ENCODE data around the gene HNRNPA1L2. TPM values are rescaled to one million over a fixed set of nuclear protein-coding genes. Genes with fewer than 3 reads are reported as not detected.
"Not testable (repeated sequence)": the region's sequence is repeated elsewhere in the genome, so short reads cannot be mapped to it uniquely, and the experiment has no call there.

Gene HNRNPA1L2
- 1 to 10 TPM; 3.2 to 6.4 (median 3.7) TPM for polyA plus RNA-seq

- WGBS, 3 donors: 97 to 100% (median 97%) methylated on average over 7 of the region's 7 CpGs
These were observed at the start of gene HNRNPA1L2 for GRCh38 chr13:52642131-52642530. Gene HNRNPA1L2, plus strand, starts transcription at chr13:52642431. Its CDS starts 62 bp downstream, at chr13:52642493.

GRCh38 chr13:52593175-52593574 is 49.1 kb upstream of the HNRNPA1L2 start:
- 83 to 90% (median 84%) methylated on average over 2 to 3 of the region's 3 CpGs for WGBS, 3 donors
- not testable (repeated sequence) for H3K27ac ChIP-seq (ENCODE audit: low read depth, low read length)

More at GRCh38 chr13:52642131-52642530, at the start of gene HNRNPA1L2:
- H3K27ac ChIP-seq (ENCODE audit: low read depth, low read length): no peak within 1 kb of the TSS

GRCh38 chr13:52593812-52594211 is 48.4 kb upstream of the HNRNPA1L2 start:
- WGBS, 3 donors: 57 to 74% (median 73%) methylated on average over 3 of the region's 3 CpGs
- H3K27ac ChIP-seq (ENCODE audit: low read depth, low read length): not testable (repeated sequence)

GRCh38 chr13:52594295-52594694 is 47.9 kb upstream of the HNRNPA1L2 start:
- 56 to 84% (median 72%) methylated on average over 6 to 7 of the region's 7 CpGs for WGBS, 3 donors
- H3K27ac ChIP-seq (ENCODE audit: low read depth, low read length): not testable (repeated sequence)

GRCh38 chr13:52597676-52598075 is 44.6 kb upstream of the HNRNPA1L2 start:
- 93 to 95% (median 94%) methylated on average over 4 of the region's 4 CpGs for WGBS, 3 donors
- H3K27ac ChIP-seq (ENCODE audit: low read depth, low read length): no peak overlapping the region

GRCh38 chr13:52599037-52599847 is 43.0 kb upstream of the HNRNPA1L2 start:
- H3K27ac ChIP-seq (ENCODE audit: low read depth, low read length): no peak overlapping the region
- WGBS, 3 donors: 14 to 16% (median 15%) methylated on average over 13 of the region's 13 CpGs

GRCh38 chr13:52599848-52600603 is 42.2 kb upstream of the HNRNPA1L2 start:
- H3K27ac ChIP-seq (ENCODE audit: low read depth, low read length): no peak overlapping the region
- WGBS, 3 donors: 2 to 8% (median 5%) methylated on average over 40 to 72 of the region's 73 CpGs

GRCh38 chr13:52600666-52601065 is 41.6 kb upstream of the HNRNPA1L2 start:
- H3K27ac ChIP-seq (ENCODE audit: low read depth, low read length): no peak overlapping the region
- 68 to 72% (median 71%) methylated on average over 3 of the region's 3 CpGs for WGBS, 3 donors

- not testable (repeated sequence) for H3K27ac ChIP-seq (ENCODE audit: low read depth, low read length)
- WGBS, 3 donors: 65 to 89% (median 84%) methylated on average over 2 of the region's 4 CpGs
These were observed 38.9 kb upstream of the HNRNPA1L2 start for GRCh38 chr13:52603316-52603715.

GRCh38 chr13:52606126-52606525 is 36.1 kb upstream of the HNRNPA1L2 start:
- 73 to 77% (median 75%) methylated on average over 6 of the region's 6 CpGs for WGBS, 3 donors
- not testable (repeated sequence) for H3K27ac ChIP-seq (ENCODE audit: low read depth, low read length)

GRCh38 chr13:52606795-52607194 is 35.4 kb upstream of the HNRNPA1L2 start:
- whole genome bisulfite sequencing, 3 donors: 42 to 61% (median 53%) methylated on average over 1 of the region's 1 CpG
- H3K27ac ChIP-seq (ENCODE audit: low read depth, low read length): not testable (repeated sequence)

GRCh38 chr13:52608184-52608583 is 34.0 kb upstream of the HNRNPA1L2 start:
- 29 to 37% (median 32%) methylated on average over 8 of the region's 8 CpGs for WGBS, 3 donors

GRCh38 chr13:52609013-52609606 is 33.1 kb upstream of the HNRNPA1L2 start:
- H3K27ac ChIP-seq (ENCODE audit: low read depth, low read length): not testable (repeated sequence)
- WGBS, 3 donors: 52 to 71% (median 70%) methylated on average over 10 of the region's 10 CpGs

More at GRCh38 chr13:52608184-52608583, 34.0 kb upstream of the HNRNPA1L2 start:
- H3K27ac ChIP-seq (ENCODE audit: low read depth, low read length): not testable (repeated sequence)

- WGBS, 3 donors: 90 to 94% (median 92%) methylated on average over 5 of the region's 5 CpGs
These were observed 32.1 kb upstream of the HNRNPA1L2 start for GRCh38 chr13:52610158-52610557.

GRCh38 chr13:52615134-52615801 is 27.0 kb upstream of the HNRNPA1L2 start:
- 87 to 95% (median 95%) methylated on average over 4 of the region's 4 CpGs for WGBS, 3 donors
- no peak overlapping the region for H3K27ac ChIP-seq (ENCODE audit: low read depth, low read length)

More at GRCh38 chr13:52610158-52610557, 32.1 kb upstream of the HNRNPA1L2 start:
- H3K27ac ChIP-seq (ENCODE audit: low read depth, low read length): not testable (repeated sequence)

GRCh38 chr13:52615812-52616211 is 26.4 kb upstream of the HNRNPA1L2 start:
- WGBS, 3 donors: 80 to 91% (median 86%) methylated on average over 5 of the region's 5 CpGs

GRCh38 chr13:52617070-52618060 is 24.9 kb upstream of the HNRNPA1L2 start:
- no peak overlapping the region for H3K27ac ChIP-seq (ENCODE audit: low read depth, low read length)
- 0% methylated on average over 51 of the region's 51 CpGs for WGBS, 3 donors

More at GRCh38 chr13:52615812-52616211, 26.4 kb upstream of the HNRNPA1L2 start:
- no peak overlapping the region for H3K27ac ChIP-seq (ENCODE audit: low read depth, low read length)

Data from adipose tissue (tissue), 3 donors.